UCSD-AML1 (cell line): ENCODE data around the gene MYEF2.

ENCODE experiments used
- DNase-seq: peaks from one replicate; lab custom pipeline; 2025; ENCODE audit not compliant: unreplicated experiment; lab: John Stamatoyannopoulos, UW

Gene MYEF2

DNA sequence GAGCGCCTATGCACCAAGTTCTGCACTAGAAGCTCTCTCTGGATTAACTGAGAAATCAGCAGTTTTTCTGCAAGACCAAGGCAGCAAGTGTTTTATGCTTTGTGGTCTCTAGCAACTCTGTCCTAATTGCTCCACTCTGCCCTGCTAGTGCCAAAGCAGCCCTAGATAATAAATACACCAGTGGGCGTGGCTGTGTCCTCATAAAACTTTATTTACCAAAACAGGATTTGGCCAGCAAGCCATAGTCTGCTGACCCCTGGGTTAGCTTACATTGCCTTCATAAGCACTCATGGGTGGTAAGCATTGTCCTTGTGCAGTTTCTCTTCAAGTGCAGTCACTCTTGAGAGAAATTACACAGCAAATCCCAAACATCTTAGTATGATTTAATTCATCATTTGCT lies 88.0 kb downstream of the MYEF2 start:
- DNase-seq, result no peak

DNA sequence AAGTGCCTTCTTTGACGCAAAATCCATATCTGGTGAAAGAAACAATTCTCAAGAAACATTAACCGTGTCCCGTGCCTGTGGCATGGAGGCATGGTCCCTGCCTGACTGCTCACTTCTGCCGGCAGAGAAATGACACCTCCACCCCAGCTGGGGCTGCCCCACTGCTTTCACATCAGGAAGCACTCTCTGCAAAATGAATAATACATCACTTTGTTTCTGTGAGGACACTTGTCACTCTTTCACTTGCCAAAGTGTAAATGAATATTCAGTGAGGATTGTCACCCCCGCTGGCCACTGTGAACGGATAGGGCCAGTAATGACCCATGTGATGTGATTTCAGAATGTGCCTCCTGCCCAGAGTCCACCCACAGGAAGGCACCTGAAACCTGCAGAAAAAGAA lies 88.4 kb downstream of the MYEF2 start:
- DNase-seq, result no peak

DNA sequence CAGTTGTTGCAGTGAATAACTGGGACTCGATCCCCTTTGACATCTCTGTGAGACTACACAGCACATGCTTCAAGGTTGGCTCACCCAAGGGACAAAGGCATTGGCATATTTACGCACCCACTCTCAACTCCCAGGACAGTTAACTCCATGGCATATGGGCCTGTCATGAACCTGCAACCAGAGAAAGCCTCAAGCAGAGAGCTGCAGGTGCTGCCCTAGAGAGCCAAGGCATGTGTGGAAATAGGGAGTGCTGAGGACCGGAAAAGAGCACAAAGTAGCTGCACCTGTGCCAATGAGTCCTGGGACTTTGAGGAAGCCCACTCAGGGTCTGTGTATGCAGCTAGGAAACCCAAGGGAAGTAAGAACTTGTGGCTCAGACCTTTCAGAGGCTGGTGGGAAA lies 90.3 kb downstream of the MYEF2 start:
- DNase-seq, result no peak

GRCh38 chr15:48086576-48086975 lies 91.5 kb downstream of the MYEF2 start:
- no peak for DNase-seq

DNA sequence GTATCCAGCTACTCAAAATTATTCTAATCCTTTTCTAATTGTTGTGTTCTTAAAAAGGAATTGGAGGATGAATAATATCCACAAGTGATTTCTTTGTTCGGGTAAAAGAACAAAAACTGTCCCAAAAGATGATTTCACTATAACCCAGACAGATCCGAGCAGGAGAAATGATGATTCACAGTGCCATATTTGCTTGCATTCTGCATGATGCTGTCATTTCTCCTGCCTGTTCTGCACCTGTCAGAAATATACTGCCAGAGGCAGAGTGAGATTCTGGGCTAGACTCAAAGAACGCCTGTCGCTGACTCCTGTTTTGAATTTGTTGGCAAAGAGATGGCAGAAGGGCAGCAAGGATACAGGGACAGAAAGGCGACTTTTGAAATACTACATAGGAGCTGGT lies 92.0 kb downstream of the MYEF2 start:
- no peak for DNase-seq

DNA sequence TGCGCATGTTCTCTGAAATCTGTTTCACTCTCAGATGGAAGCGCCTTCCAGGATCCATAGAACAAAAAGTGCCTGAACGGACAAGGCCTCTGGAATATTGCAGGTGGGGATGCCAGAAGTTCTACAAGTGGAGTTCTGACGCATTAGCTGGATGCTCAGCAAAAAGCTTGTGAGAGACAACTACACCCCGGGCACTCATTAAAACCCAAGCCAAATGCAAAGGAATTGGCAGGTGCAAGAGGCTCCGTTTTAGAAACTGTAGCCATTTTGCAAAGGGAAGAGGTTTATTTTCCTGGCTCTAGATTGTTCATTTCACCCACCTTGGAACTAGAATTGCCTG lies 92.5 kb downstream of the MYEF2 start:
- DNase-seq, result no peak

DNA sequence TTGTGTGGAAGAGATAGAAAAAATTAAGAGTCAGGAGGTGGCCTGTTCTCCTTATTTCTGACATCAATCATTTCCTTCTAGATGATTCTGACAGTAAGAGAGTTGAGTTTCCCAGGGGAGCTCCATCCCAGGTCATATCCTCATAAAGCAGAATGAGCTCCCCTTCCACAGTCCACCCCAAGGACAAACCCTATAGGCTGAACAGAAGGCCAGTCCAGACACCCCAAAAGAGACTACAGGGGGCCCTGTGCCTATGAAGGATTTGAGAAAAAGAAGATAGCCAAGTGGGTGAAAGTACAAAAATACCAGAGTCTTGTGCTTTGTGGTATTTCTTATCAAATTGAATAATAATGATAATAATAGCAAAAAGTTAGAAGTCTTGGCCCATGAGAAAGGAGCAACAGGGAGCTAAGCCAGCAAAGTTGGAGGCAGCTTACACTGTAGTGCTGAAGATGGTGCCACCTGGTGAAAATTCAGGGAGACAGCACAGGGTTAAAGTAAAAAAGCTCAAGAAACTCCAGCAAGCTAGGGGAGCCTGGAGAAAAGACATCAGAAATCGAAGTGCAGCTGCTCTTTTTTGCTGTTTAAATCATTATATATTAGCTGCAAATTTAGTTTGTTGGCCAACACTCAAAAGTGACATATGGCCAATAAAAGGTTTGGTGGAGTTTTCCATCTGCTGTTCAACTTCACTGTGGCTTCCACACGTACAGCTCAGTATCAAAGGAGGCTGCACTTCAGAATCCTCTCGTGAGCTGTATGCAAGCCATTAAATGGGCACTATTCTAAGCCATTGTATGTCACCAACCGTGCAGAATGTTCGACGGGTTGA lies 93.1 kb downstream of the MYEF2 start:
- DNase-seq, result no peak
